GM23338 (cell line): ENCODE results near the gene FICD. TPM values are rescaled to one million over a fixed set of nuclear protein-coding genes. Genes with fewer than 3 reads are reported as not detected.

ENCODE experiments used
- ETS1 ChIP-seq: IDR thresholded peaks from 2 replicates; pipeline ENCODE4 v1.6.1; 2016; ENCODE audit warnings: antibody characterized with exemption
- REST ChIP-seq: IDR thresholded peaks from one replicate; pipeline ENCODE4 v1.6.1; 2018; ENCODE audit warnings: antibody characterized with exemption; ENCODE audit not compliant: unreplicated experiment
- ZNF114 ChIP-seq: fragments of 250-450 bp; sonication (Bioruptor Pico); IDR thresholded peaks from 2 replicates; pipeline ENCODE4 v1.5.0; 2020; ENCODE audit warnings: mild to moderate bottlenecking, moderate library complexity
- ZNF331 ChIP-seq: fragments of 250-450 bp; sonication (Bioruptor Pico); IDR thresholded peaks from 2 replicates; pipeline ENCODE4 v1.5.0; 2020; ENCODE audit warnings: low read depth, mild to moderate bottlenecking, moderate library complexity
- polyA plus RNA-seq: library from polyadenylated mRNA; unstranded; fragments of >200 nt; fragmentation: Nextera tagmentation; extraction: Ambion mirVana; gene quantifications from 2 replicates; pipeline ENCODE4 v1.2.1, GENCODE V29; 2016
- total RNA-seq: library from RNA; depleted of rRNA; stranded (reverse); fragments of >200 nt; shearing (Covaris generic); gene quantifications from 2 replicates; pipeline ENCODE4 v1.2.3, GENCODE V29; 2014; rRNA removed

FICD gene
- total and polyA plus RNA-seq, 2 experiments from 2014 or later: 4.9 to 5.3 TPM

GRCh38 chr12:108568338-108569154 is 53.5 kb downstream of the FICD start (continued):
- no peak for TF ChIP-seq REST
- no peak for TF ChIP-seq ZNF331 (CRISPR knock-in tag)
- TF ChIP-seq ZNF114 (CRISPR knock-in tag): no peak
- no peak for TF ChIP-seq ETS1

Other genes starting within 250 kb of the FICD start
- 1.6 and 2.6 TPM in 2 replicates for gene CMKLR1, start 176.0 kb upstream of the FICD start, total RNA-seq
- 0.40 and 0.71 TPM in 2 replicates for gene CMKLR1, start 176.0 kb upstream of the FICD start, polyA plus RNA-seq
- gene SART3, start 45.9 kb downstream of the FICD start, total RNA-seq: 112 and 123 TPM in 2 replicates
- 49.7 and 49.8 TPM in 2 replicates for gene SART3, start 45.9 kb downstream of the FICD start, polyA plus RNA-seq
- gene ISCU, start 47.3 kb downstream of the FICD start, total RNA-seq: 88.0 and 123 TPM in 2 replicates
- 110 and 129 TPM in 2 replicates for gene ISCU, start 47.3 kb downstream of the FICD start, polyA plus RNA-seq
- gene TMEM119, start 82.8 kb downstream of the FICD start, total RNA-seq: 0.07 and 0.35 TPM in 2 replicates
- 0.06 TPM in 1 of 2 replicates, not detected in the other for gene TMEM119, start 82.8 kb downstream of the FICD start, polyA plus RNA-seq
- 0.56 TPM in 1 of 2 replicates, not detected in the other for gene SELPLG, start 118.6 kb downstream of the FICD start, total RNA-seq
- 0.16 TPM in 1 of 2 replicates, not detected in the other for gene SELPLG, start 118.6 kb downstream of the FICD start, polyA plus RNA-seq
- 78.2 and 89.5 TPM in 2 replicates for gene CORO1C, start 216.2 kb downstream of the FICD start, total RNA-seq
- gene CORO1C, start 216.2 kb downstream of the FICD start, polyA plus RNA-seq: 53.3 and 59.2 TPM in 2 replicates